Breast epithelium (tissue), 4 donors: ENCODE measurements around the gene NME8. TPM values are rescaled to one million over a fixed set of nuclear protein-coding genes. Genes with fewer than 3 reads are reported as not detected.

Experiments
- DNase-seq, 2 donors: peaks; one replicate each; pipeline ENCODE4 v3.0.0-alpha.2; 2019; ENCODE audit warnings: low spot score in 2 of 2
- H3K27ac ChIP-seq, 2 donors: fragments of 200-600 bp; sonication (generic) in 1 of 2; one replicate each; pipeline ENCODE4 v1.5.1; 2016 to 2019; ENCODE audit warnings: mild to moderate bottlenecking in 1 of 2
- H3K27me3 ChIP-seq, 2 donors: fragments of 200-600 bp; sonication (generic) in 1 of 2; one replicate each; pipeline versions ENCODE4 v1.5.1 to v1.6.0; 2017 to 2019; ENCODE audit warnings: control low read depth in 1 of 2, mild to moderate bottlenecking in 1 of 2
- H3K36me3 ChIP-seq: fragments of 200-600 bp; one replicate; pipeline ENCODE4 v1.5.1; 2019
- H3K4me1 ChIP-seq, 2 donors: fragments of 200-600 bp; sonication (generic); one replicate each; pipeline ENCODE4 v1.5.1; 2016 to 2019; ENCODE audit warnings: control low read depth in 1 of 2
- H3K4me3 ChIP-seq, 3 donors: fragments of 200-600 bp; sonication (generic); 1 replicate in 2 of 3; 2 replicates in 1 of 3; pipeline ENCODE4 v1.5.1; 2016 to 2019; ENCODE audit warnings: mild to moderate bottlenecking in 3 of 3, moderate library complexity in 2 of 3
- H3K9me3 ChIP-seq, 2 donors: fragments of 200-600 bp; sonication (generic) in 1 of 2; one replicate each; pipeline ENCODE4 v1.5.1; 2016 to 2019; ENCODE audit warnings: control low read depth in 1 of 2
- CTCF ChIP-seq, 3 donors: fragments of 450-650 bp; IDR thresholded peaks; one replicate each; pipeline ENCODE4 v1.5.1; 2016 to 2017; ENCODE audit warnings: antibody characterized with exemption in 3 of 3, mild to moderate bottlenecking in 3 of 3, moderate library complexity in 3 of 3
- POLR2A ChIP-seq: fragments of 450-650 bp; IDR thresholded peaks from one replicate; pipeline ENCODE4 v1.6.1; 2016; ENCODE audit warnings: antibody characterized with exemption, mild to moderate bottlenecking, moderate library complexity
- POLR2AphosphoS5 ChIP-seq, 3 donors: sonication (generic); formaldehyde crosslinking; IDR thresholded peaks; one replicate each; pipeline ENCODE4 v1.6.1; 2017; ENCODE audit warnings: antibody characterized with exemption in 3 of 3
- intact Hi-C: fragments of 100-400 bp; cut with DNase I; formaldehyde crosslinking; loops from one replicate; pipeline ENCODE4 v1.15.1; 2023; ENCODE audit warnings: low total_unique reads
- total RNA-seq, 3 donors: library from RNA; depleted of rRNA; stranded (reverse); fragments of >200 nt; gene quantifications; one replicate each; pipeline ENCODE4 v1.1.0, GENCODE V29; 2016

NME8 gene
- total RNA-seq, 3 donors from 2014 or later: not detected

DNA sequence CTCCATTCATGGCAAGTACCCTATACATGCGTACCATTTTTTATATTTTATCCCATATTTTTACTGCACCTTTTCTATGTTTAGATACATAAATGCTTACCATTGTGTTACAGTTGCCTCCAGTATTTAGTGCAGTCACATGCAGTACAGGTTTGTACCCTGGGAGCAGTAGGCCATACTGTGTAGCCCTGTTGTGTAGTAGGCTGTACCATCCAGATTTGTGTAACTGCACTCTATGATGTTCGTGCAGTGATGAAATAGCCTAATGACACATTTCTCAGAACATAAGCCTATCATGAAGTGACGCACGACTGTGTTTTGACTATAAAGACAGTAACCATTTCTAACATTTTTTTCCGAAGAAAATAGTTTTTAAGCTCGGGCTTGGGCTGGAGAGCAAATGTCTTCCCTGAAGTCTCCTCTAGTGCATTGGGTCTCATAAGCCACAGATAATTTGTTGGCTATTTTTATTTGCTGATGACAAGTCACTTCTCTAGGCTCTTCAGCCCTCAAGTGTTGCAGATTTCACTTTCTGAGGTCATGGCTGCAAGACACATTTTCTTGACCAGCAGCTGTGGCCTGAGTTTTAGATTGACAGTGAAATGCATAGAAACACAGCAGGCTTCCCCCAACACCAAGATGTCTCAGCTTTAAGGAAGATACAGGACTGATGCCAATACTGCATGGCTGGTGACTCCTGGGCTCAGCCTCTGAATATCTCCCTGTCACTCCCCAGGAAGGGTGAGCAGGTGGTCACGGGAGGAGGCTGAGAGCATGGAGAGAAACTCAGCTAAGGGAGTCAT, 98.9 kb downstream of the NME8 start:
- DNase-seq: no peak
- Histone ChIP-seq H3K36me3 (no peaks in the 10 kb centered on the region), H3K4me3 (no peak overlapping the region), H3K27me3 (no peaks in the 10 kb centered on the region), H3K27ac (no peak overlapping the region), H3K4me1 (peaks cover 0 to 3% of the 10 kb centered on the region in 2 donors), H3K9me3 (no peaks in the 10 kb centered on the region)
- TF ChIP-seq POLR2A (no peak), CTCF (IDR thresholded peaks at IDR 0.05) (no peak), POLR2AphosphoS5 (IDR thresholded peaks at IDR 0.05) (no peak)
- intact Hi-C loops: no loop called here

- no peak overlapping the region for H3K4me3 ChIP-seq
- H3K27me3 ChIP-seq: no peaks in the 10 kb centered on the region
- intact Hi-C loops: no loop called here
- no peaks in the 10 kb centered on the region for H3K36me3 ChIP-seq
- TF ChIP-seq CTCF (IDR thresholded peaks at IDR 0.05) (no peak), POLR2A (no peak), POLR2AphosphoS5 (IDR thresholded peaks at IDR 0.05) (no peak)
- H3K27ac ChIP-seq: no peak overlapping the region
- H3K4me1 ChIP-seq: peaks cover 0 to 3% of the 10 kb centered on the region in 2 donors
- no peak for DNase-seq
- H3K9me3 ChIP-seq: no peaks in the 10 kb centered on the region
Measured at GRCh38 chr7:37947941-37948210, 99.5 kb downstream of the NME8 start.

Other genes starting within 250 kb of the NME8 start
- gene GPR141, start 164.8 kb upstream of the NME8 start, total RNA-seq: under 1 TPM in 2 of 3 donors, not detected in 1; 0.64 to 0.88 TPM
- gene SFRP4, start 68.2 kb downstream of the NME8 start, total RNA-seq: 10 to 100 TPM; 13.3 to 27.2 (median 23.7) TPM
- 10 to 100 TPM in 2 of 3 donors, 1 to 10 TPM in 1; 8.2 to 37.8 (median 13.1) TPM for gene EPDR1, start 72.0 kb downstream of the NME8 start, total RNA-seq